H9 (cell line): ENCODE data around the gene CCDC116. TPM values are rescaled to one million over a fixed set of nuclear protein-coding genes. Genes with fewer than 3 reads are reported as not detected.

Experiments
- DNase-seq: peaks from one replicate; pipeline ENCODE4 v3.0.0-alpha.2; 2017
- H2AFZ ChIP-seq: one replicate; pipeline ENCODE4 v1.6.1; 2013; ENCODE audit warnings: mild to moderate bottlenecking, low read length, control low read depth, moderate library complexity
- H2AK5ac ChIP-seq: 2 replicates; pipeline ENCODE4 v1.6.1; 2013; ENCODE audit warnings: low read length, control low read depth, mixed read lengths; ENCODE audit not compliant: insufficient read length
- H2BK120ac ChIP-seq: one replicate; pipeline ENCODE4 v1.6.1; 2013; ENCODE audit warnings: low read depth, mild to moderate bottlenecking, low read length, control low read depth, inconsistent platforms; ENCODE audit not compliant: poor library complexity, severe bottlenecking
- H2BK12ac ChIP-seq: 2 replicates; pipeline ENCODE4 v1.6.1; 2013; ENCODE audit warnings: low read length, control low read depth, mixed read lengths, low read depth; ENCODE audit not compliant: insufficient read length
- H2BK15ac ChIP-seq: 2 replicates; pipeline ENCODE4 v1.6.1; 2013; ENCODE audit warnings: low read depth, low read length, control low read depth
- H2BK20ac ChIP-seq: one replicate; pipeline ENCODE4 v1.6.1; 2013; ENCODE audit warnings: low read depth, mild to moderate bottlenecking, low read length, control low read depth, inconsistent platforms; ENCODE audit not compliant: poor library complexity, severe bottlenecking
- H2BK5ac ChIP-seq: 2 replicates; pipeline ENCODE4 v1.6.1; 2013; ENCODE audit warnings: low read length, control low read depth, mixed read lengths; ENCODE audit not compliant: insufficient read length
- H3K14ac ChIP-seq: 2 replicates; pipeline ENCODE4 v1.6.1; 2013; ENCODE audit warnings: low read length, control low read depth; ENCODE audit not compliant: insufficient read depth
- H3K18ac ChIP-seq: 2 replicates; pipeline ENCODE4 v1.6.1; 2013; ENCODE audit warnings: low read depth, mild to moderate bottlenecking, mixed read lengths, low read length, control low read depth; ENCODE audit not compliant: insufficient read length
- H3K23ac ChIP-seq: 2 replicates; pipeline ENCODE4 v1.6.1; 2013; ENCODE audit warnings: low read length, control low read depth, mixed read lengths, low read depth; ENCODE audit not compliant: insufficient read length
- H3K23me2 ChIP-seq: 2 replicates; pipeline ENCODE4 v1.6.1; 2013; ENCODE audit warnings: low read depth, mild to moderate bottlenecking, mixed read lengths, low read length, control low read depth; ENCODE audit not compliant: insufficient read length, poor library complexity, severe bottlenecking
- H3K27ac ChIP-seq: 2 replicates; pipeline ENCODE4 v1.5.1; 2013; ENCODE audit warnings: low read length, control low read depth, mixed read lengths, low read depth; ENCODE audit not compliant: insufficient read length
- H3K27me3 ChIP-seq: 2 replicates; pipeline ENCODE4 v1.6.1; 2013; ENCODE audit warnings: low read length, control low read depth, inconsistent platforms; ENCODE audit not compliant: insufficient read depth
- H3K4ac ChIP-seq: 2 replicates; pipeline ENCODE4 v1.6.1; 2013; ENCODE audit warnings: low read depth, mild to moderate bottlenecking, control low read depth, inconsistent platforms, low read length, moderate library complexity
- H3K4me1 ChIP-seq: 2 replicates; pipeline ENCODE4 v1.6.1; 2013; ENCODE audit warnings: low read length, control low read depth, inconsistent platforms; ENCODE audit not compliant: insufficient read depth
- H3K4me2 ChIP-seq: 2 replicates; pipeline ENCODE4 v1.6.1; 2013; ENCODE audit warnings: low read length, control low read depth, mixed read lengths; ENCODE audit not compliant: insufficient read length, insufficient read depth
- H3K56ac ChIP-seq: 2 replicates; pipeline ENCODE4 v1.6.1; 2013; ENCODE audit warnings: low read depth, mild to moderate bottlenecking, mixed read lengths, low read length, control low read depth; ENCODE audit not compliant: insufficient read length
- H3K79me1 ChIP-seq: 2 replicates; pipeline ENCODE4 v1.6.1; 2013; ENCODE audit warnings: low read depth, mild to moderate bottlenecking, moderate library complexity, low read length, control low read depth, inconsistent platforms; ENCODE audit not compliant: insufficient read depth, poor library complexity, severe bottlenecking
- H3K79me2 ChIP-seq: 2 replicates; pipeline ENCODE4 v1.6.1; 2013; ENCODE audit warnings: low read length, control low read depth, inconsistent platforms; ENCODE audit not compliant: insufficient read depth
- H3K9ac ChIP-seq: 2 replicates; pipeline ENCODE4 v1.6.1; 2013; ENCODE audit warnings: low read length, control low read depth, mixed read lengths; ENCODE audit not compliant: insufficient read length; ENCODE audit errors: extremely low read depth
- H3K9me3 ChIP-seq: one replicate; pipeline ENCODE4 v1.6.1; 2013; ENCODE audit warnings: low read depth, low read length, inconsistent platforms; ENCODE audit not compliant: control insufficient read depth
- H3T11ph ChIP-seq: one replicate; pipeline ENCODE4 v1.6.1; 2013; ENCODE audit warnings: mild to moderate bottlenecking, low read length, control low read depth, inconsistent platforms
- H4K20me1 ChIP-seq: one replicate; pipeline ENCODE4 v1.6.1; 2013; ENCODE audit not compliant: control insufficient read depth, insufficient read length, insufficient read depth
- H4K5ac ChIP-seq: 2 replicates; pipeline ENCODE4 v1.6.1; 2013; ENCODE audit warnings: low read depth, mild to moderate bottlenecking, mixed read lengths, low read length, control low read depth; ENCODE audit not compliant: insufficient read length
- H4K8ac ChIP-seq: replicated peaks from 2 replicates; pipeline ENCODE4 v1.6.1; 2013; ENCODE audit warnings: low read length, control low read depth, mixed read lengths, low read depth; ENCODE audit not compliant: insufficient read length
- H4K91ac ChIP-seq: 2 replicates; pipeline ENCODE4 v1.6.1; 2013; ENCODE audit warnings: low read depth, mild to moderate bottlenecking, moderate library complexity, mixed read lengths, low read length, control low read depth; ENCODE audit not compliant: insufficient read length
- H3K27ac Mint-ChIP-seq, 3 experiments: 2 replicates in 2 of 3; 3 replicates in 1 of 3; pipeline ENCODE4 v1.8.0; 2020 to 2021; ENCODE audit warnings: mixed read lengths in 3 of 3, mild to moderate bottlenecking in 1 of 3, moderate library complexity in 1 of 3
- H3K27me3 Mint-ChIP-seq: 2 replicates; pipeline ENCODE4 v1.8.0; 2021; ENCODE audit warnings: low read depth, mild to moderate bottlenecking, moderate library complexity, mixed read lengths
- H3K36me3 Mint-ChIP-seq, 3 experiments: 2 replicates in 2 of 3; 3 replicates in 1 of 3; pipeline ENCODE4 v1.8.0; 2020 to 2021; ENCODE audit warnings: low read depth in 3 of 3, mixed read lengths in 3 of 3; ENCODE audit not compliant: insufficient read depth in 1 of 3
- H3K4me1 Mint-ChIP-seq, 2 experiments: 2 replicates each; pipeline ENCODE4 v1.8.0; 2020; ENCODE audit warnings: mixed read lengths in 2 of 2
- H3K4me3 Mint-ChIP-seq, 2 experiments: 2 replicates in 1 of 2; 3 replicates in 1 of 2; pipeline ENCODE4 v1.8.0; 2020 to 2021; ENCODE audit warnings: mild to moderate bottlenecking in 2 of 2, mixed read lengths in 2 of 2, moderate library complexity in 1 of 2
- H3K9me3 Mint-ChIP-seq, 2 experiments: 2 replicates in 1 of 2; 3 replicates in 1 of 2; pipeline ENCODE4 v1.8.0; 2020; ENCODE audit warnings: mild to moderate bottlenecking in 2 of 2, mixed read lengths in 2 of 2, moderate library complexity in 1 of 2
- CTCF ChIP-seq: fragments of 200-600 bp; sonication (generic); conservative IDR thresholded peaks from 3 replicates; pipeline ENCODE4 v1.8.0; 2021; ENCODE audit warnings: antibody characterized with exemption, mild to moderate bottlenecking
- WGBS: extraction: QIAGEN DNeasy Blood & Tissue Kit; methylation state at CpG from one replicate; pipeline ENCODE4 v1.1.7; 2013; ENCODE audit warnings: missing lambda C conversion rate, low lambda C conversion rate, mixed read lengths; ENCODE audit not compliant: insufficient read length; ENCODE audit errors: extremely low coverage; 5-methylcytosine and 5-hydroxymethylcytosine counted together
- total RNA-seq: library from RNA; stranded (reverse); gene quantifications from 2 replicates; pipeline ENCODE4 v1.2.1, GENCODE V29; 2021

Gene CCDC116
- total RNA-seq, 1 experiment from 2014 or later, result 0.63 TPM

- H3K4me1 Mint-ChIP-seq, result peaks cover 14 to 17% of the 10 kb centered on the region in 2 experiments
- peaks cover 12% of the 10 kb centered on the region for H3K27me3 Mint-ChIP-seq
- Histone ChIP-seq H2AFZ (no peak overlapping the region), H3K27me3 (no peaks in the 10 kb centered on the region), H2BK120ac (no peak overlapping the region), H3K79me2 (no peaks in the 10 kb centered on the region), H3K4me2 (peak overlapping the region; percentile 57), H3K4ac (no peak overlapping the region), H2AK5ac (no peak overlapping the region), H3K18ac (no peak overlapping the region), H4K5ac (no peak overlapping the region), H3K23me2 (peaks cover 7% of the 10 kb centered on the region), H3K9me3 (no peaks in the 10 kb centered on the region), H3K14ac (0 out of 2 replicates have a peak overlapping the region, but pooled peaks have one; percentile 21), H3K9ac (peak overlapping the region; percentile 41), H3K27ac (no peak overlapping the region), H2BK20ac (no peak overlapping the region), H4K8ac (no peak overlapping the region), H4K20me1 (no peaks in the 10 kb centered on the region), H2BK15ac (no peak overlapping the region), H3K4me1 (peaks cover 2% of the 10 kb centered on the region; the same call in 1 of the 2 replicates), H2BK12ac (no peak overlapping the region), H3K79me1 (no peaks in the 10 kb centered on the region), H3K23ac (no peak overlapping the region), H2BK5ac (no peak overlapping the region), H3K56ac (no peak overlapping the region), H3T11ph (no peak overlapping the region), H4K91ac (no peak overlapping the region)
- WGBS, result no CpG with 5 or more reads among the region's 56 CpGs
- H3K9me3 Mint-ChIP-seq, result no peaks in the 10 kb centered on the region
- peaks cover 10 to 25% (median 17%) of the 10 kb centered on the region in 3 experiments; a peak in 6 of 7 replicates for H3K36me3 Mint-ChIP-seq
- H3K27ac Mint-ChIP-seq, result peak overlapping the region in 1 of 3 experiments; percentile 21; a peak in 3 of 7 replicates
- peak; percentile 80 for DNase-seq
- peak; percentile 73 for TF ChIP-seq CTCF
- H3K4me3 Mint-ChIP-seq, result peak overlapping the region; percentile 78 to 89
Measured at GRCh38 chr22:21642584-21643448, 10.3 kb downstream of the CCDC116 start.
